Ovary (tissue), 9 donors: ENCODE measurements around the gene CNTFR. TPM values are rescaled to one million over a fixed set of nuclear protein-coding genes. Genes with fewer than 3 reads are reported as not detected.

Source experiments
- DNase-seq, 5 donors: peaks; one replicate each; pipeline ENCODE4 v3.0.0-alpha.2; 2019 to 2020
- H3K27ac ChIP-seq, 2 donors: fragments of 200-600 bp; one replicate each; pipeline versions ENCODE4 v1.5.1 to v1.8.0; 2019 to 2022
- H3K27me3 ChIP-seq: fragments of 200-600 bp; one replicate; pipeline ENCODE4 v1.8.0; 2022
- H3K36me3 ChIP-seq: fragments of 200-600 bp; sonication (generic); one replicate; pipeline ENCODE4 v1.5.1; 2019
- H3K4me1 ChIP-seq: one replicate; pipeline ENCODE4 v1.8.1; 2013; ENCODE audit warnings: mild to moderate bottlenecking, moderate library complexity; ENCODE audit not compliant: insufficient read depth
- H3K4me3 ChIP-seq: fragments of 200-600 bp; sonication (generic); one replicate; pipeline ENCODE4 v1.5.1; 2017
- H3K9me3 ChIP-seq, 2 donors: fragments of 200-600 bp in 1 of 2; sonication (generic) in 1 of 2; one replicate each; pipeline versions ENCODE4 v1.5.1 to v1.8.1; 2013 to 2019; ENCODE audit warnings: mild to moderate bottlenecking in 1 of 2, moderate library complexity in 1 of 2
- CTCF ChIP-seq, 3 donors: fragments of 450-650 bp in 2 of 3; fragments of 200-600 bp in 1 of 3; IDR thresholded peaks; one replicate each; pipeline versions ENCODE4 v1.5.1 to v1.8.0; 2016 to 2022; ENCODE audit warnings: antibody characterized with exemption in 3 of 3, mild to moderate bottlenecking in 1 of 3
- EP300 ChIP-seq: sonication (generic); formaldehyde crosslinking; IDR thresholded peaks from one replicate; pipeline ENCODE4 v1.6.1; 2017; ENCODE audit warnings: antibody characterized with exemption
- POLR2A ChIP-seq: fragments of 450-650 bp; IDR thresholded peaks from one replicate; pipeline ENCODE4 v1.6.1; 2017; ENCODE audit warnings: antibody characterized with exemption, mild to moderate bottlenecking, moderate library complexity
- WGBS, 3 donors: extraction: QIAGEN DNeasy Blood & Tissue Kit in 1 of 3; methylation state at CpG; one replicate each; pipeline versions ENCODE4 v1.1.5 to v1.1.7; 2013 to 2017; 5-methylcytosine and 5-hydroxymethylcytosine counted together
- intact Hi-C, 4 donors: fragments of 100-400 bp; cut with DNase I; formaldehyde crosslinking; loops; one replicate each; pipeline versions ENCODE4 v1.11.0 to v1.15.1; 2022 to 2023
- polyA plus RNA-seq, 2 donors: library from polyadenylated mRNA; stranded (reverse); fragments of 200-250 nt in 1 of 2; fragments of 350-450 nt in 1 of 2; fragmentation: Illumina TruSeq in 1 of 2; extraction: RNeasy Lipid Tissue Mini Kit (QIAGEN cat#74804) in 1 of 2; gene quantifications; one replicate each; pipeline ENCODE4 v1.2.3, GENCODE V29; 2013 to 2014
- total RNA-seq, 7 donors: library from RNA; depleted of rRNA in 2 of 7; stranded (reverse); fragments of >200 nt in 2 of 7; fragmentation: NEBNext Ultra II Directional in 3 of 7; extraction: Animal tissue kit (Norgen Biotek cat#: 25700) in 3 of 7; gene quantifications; one replicate each; pipeline versions ENCODE4 v1.1.0 to v1.2.4, GENCODE V29; 2016 to 2023
- donor health status: DM: no; HTN: no; CAD: no; lungs with moderate emphysema.
- donor health status: DM: no; HTN: no; CAD: no.
- donor health status: Bipolar disorder and iron deficiency.
- donor health status: DM: yes; HTN: yes; CAD: no.
- donor health status: DM: no; HTN: no; CAD: no.
- donor health status: DM: yes; HTN: yes; CAD: no.

CNTFR gene
- total and polyA plus RNA-seq, 9 donors = 1.2 to 4.7 (median 2.6) TPM

GRCh38 chr9:34555936-34556525, 33.5 kb downstream of the CNTFR start:
- no peaks in the 10 kb centered on the region for H3K9me3 ChIP-seq
- intact Hi-C loops = no loop called here
- H3K27ac ChIP-seq = no peak overlapping the region
- H3K36me3 ChIP-seq = no peaks in the 10 kb centered on the region
- no peak for TF ChIP-seq CTCF (IDR thresholded peaks at IDR 0.05)
- no peak for TF ChIP-seq POLR2A
- no peak for TF ChIP-seq EP300
- no peak for DNase-seq
- peaks cover 12% of the 10 kb centered on the region for H3K4me1 ChIP-seq
- H3K27me3 ChIP-seq = no peaks in the 10 kb centered on the region
- 88 to 94% (median 89%) methylated on average over 13 of the region's 13 CpGs for WGBS, 3 donors
- no peak overlapping the region for H3K4me3 ChIP-seq

GRCh38 chr9:34555500-34555899, 34.0 kb downstream of the CNTFR start:
- Histone ChIP-seq H3K9me3 (no peaks in the 10 kb centered on the region), H3K36me3 (no peaks in the 10 kb centered on the region), H3K27ac (no peak overlapping the region), H3K4me1 (peaks cover 8% of the 10 kb centered on the region), H3K27me3 (no peaks in the 10 kb centered on the region), H3K4me3 (no peak overlapping the region)
- peak in 1 of 5 donors; percentile 33 for DNase-seq
- intact Hi-C loops = no loop called here
- WGBS, 3 donors = 78 to 85% (median 82%) methylated on average over 5 of the region's 5 CpGs
- TF ChIP-seq POLR2A = no peak
- TF ChIP-seq CTCF (IDR thresholded peaks at IDR 0.05) = no peak
- TF ChIP-seq EP300 = no peak

- Histone ChIP-seq H3K4me1 (peaks cover 3% of the 10 kb centered on the region), H3K27ac (no peak overlapping the region), H3K36me3 (no peaks in the 10 kb centered on the region), H3K27me3 (no peaks in the 10 kb centered on the region), H3K9me3 (no peaks in the 10 kb centered on the region), H3K4me3 (no peak overlapping the region)
- TF ChIP-seq EP300 (no peak), POLR2A (no peak), CTCF (IDR thresholded peaks at IDR 0.05) (no peak)
- DNase-seq = peak in 1 of 5 donors; percentile 55
- WGBS, 3 donors = 38 to 44% (median 42%) methylated on average over 23 of the region's 23 CpGs
- intact Hi-C loops = no loop called here
Observed at GRCh38 chr9:34555002-34555348, 34.5 kb downstream of the CNTFR start.

GRCh38 chr9:34554211-34555001, 35.1 kb downstream of the CNTFR start:
- H3K27me3 ChIP-seq = no peaks in the 10 kb centered on the region
- H3K4me3 ChIP-seq = no peak overlapping the region
- 66 to 75% (median 67%) methylated on average over 16 of the region's 16 CpGs for WGBS, 3 donors
- no peaks in the 10 kb centered on the region for H3K4me1 ChIP-seq
- no peaks in the 10 kb centered on the region for H3K36me3 ChIP-seq
- H3K9me3 ChIP-seq = no peaks in the 10 kb centered on the region
- no peak overlapping the region for H3K27ac ChIP-seq
- intact Hi-C loops = no loop called here
- TF ChIP-seq EP300 = no peak
- no peak for TF ChIP-seq CTCF (IDR thresholded peaks at IDR 0.05)
- no peak for TF ChIP-seq POLR2A
- peak in 1 of 5 donors; percentile 35 for DNase-seq
